T-helper 17 cell (primary cell): ENCODE measurements around the gene RBMS3. TPM values are rescaled to one million over a fixed set of nuclear protein-coding genes. Genes with fewer than 3 reads are reported as not detected.

Experiments used
- ATAC-seq: fragments of 150-1000 bp; cut with Tn5 transposase; 2 replicates; pipeline ENCODE4 v1.10.0; 2021; ENCODE audit warnings: mild to moderate bottlenecking, moderate library complexity
- DNase-seq, 3 donors: peaks; one replicate each; pipeline versions ENCODE4 v3.0.0 to v3.0.0-alpha.2; 2020 to 2021
- H3K9me3 ChIP-seq: one replicate; pipeline ENCODE4 v1.7.0; 2013; ENCODE audit warnings: low read length, mild to moderate bottlenecking; ENCODE audit not compliant: control insufficient read depth, poor library complexity, severe bottlenecking
- H3K27ac Mint-ChIP-seq: one replicate; pipeline ENCODE4 v1.8.0; 2022; ENCODE audit warnings: mild to moderate bottlenecking, moderate library complexity, mixed read lengths
- H3K27me3 Mint-ChIP-seq: one replicate; pipeline ENCODE4 v1.8.0; 2022; ENCODE audit warnings: mixed read lengths
- H3K36me3 Mint-ChIP-seq: one replicate; pipeline ENCODE4 v1.8.0; 2022; ENCODE audit warnings: low read depth, mixed read lengths
- H3K4me1 Mint-ChIP-seq: one replicate; pipeline ENCODE4 v1.8.0; 2022; ENCODE audit warnings: mild to moderate bottlenecking, mixed read lengths
- H3K4me3 Mint-ChIP-seq: one replicate; pipeline ENCODE4 v1.8.0; 2022; ENCODE audit warnings: mild to moderate bottlenecking, moderate library complexity, mixed read lengths
- total RNA-seq, 4 donors: library from RNA in 2 of 4; stranded (reverse) in 2 of 4; gene quantifications; one replicate each; pipeline ENCODE4 v1.2.3 and lab custom pipeline; 2022 to 2026

RBMS3 gene
- total RNA-seq, 2 donors from 2014 or later = 0.37 to 1.7 TPM

- Mint-ChIP-seq H3K4me3 (no peak overlapping the region), H3K27me3 (no peaks in the 10 kb centered on the region), H3K27ac (no peak overlapping the region), H3K4me1 (no peaks in the 10 kb centered on the region), H3K36me3 (no peaks in the 10 kb centered on the region)
- ATAC-seq (no peak), DNase-seq (no peak)
- H3K9me3 ChIP-seq = no peaks in the 10 kb centered on the region
These were observed 149.7 kb downstream of the RBMS3 start for GRCh38 chr3:29430558-29430971.

- H3K36me3 Mint-ChIP-seq = no peaks in the 10 kb centered on the region
- no peaks in the 10 kb centered on the region for H3K9me3 ChIP-seq
- no peak for ATAC-seq
- H3K4me3 Mint-ChIP-seq = no peak overlapping the region
- no peaks in the 10 kb centered on the region for H3K27me3 Mint-ChIP-seq
- DNase-seq = no peak
- H3K27ac Mint-ChIP-seq = no peak overlapping the region
- H3K4me1 Mint-ChIP-seq = no peaks in the 10 kb centered on the region
These were observed 155.9 kb downstream of the RBMS3 start for GRCh38 chr3:29436612-29437323.

- no peaks in the 10 kb centered on the region for H3K9me3 ChIP-seq
- H3K27me3 Mint-ChIP-seq = no peaks in the 10 kb centered on the region
- no peak overlapping the region for H3K4me3 Mint-ChIP-seq
- H3K36me3 Mint-ChIP-seq = no peaks in the 10 kb centered on the region
- ATAC-seq = no peak
- H3K27ac Mint-ChIP-seq = no peak overlapping the region
- H3K4me1 Mint-ChIP-seq = no peaks in the 10 kb centered on the region
- no peak for DNase-seq
These were observed 157.7 kb downstream of the RBMS3 start for GRCh38 chr3:29438580-29438979.

- H3K36me3 Mint-ChIP-seq = peaks cover 2% of the 10 kb centered on the region
- no peaks in the 10 kb centered on the region for H3K4me1 Mint-ChIP-seq
- no peak overlapping the region for H3K27ac Mint-ChIP-seq
- ATAC-seq (no peak), DNase-seq (no peak)
- no peaks in the 10 kb centered on the region for H3K9me3 ChIP-seq
- H3K27me3 Mint-ChIP-seq = no peaks in the 10 kb centered on the region
- H3K4me3 Mint-ChIP-seq = no peak overlapping the region
These were observed 159.8 kb downstream of the RBMS3 start for GRCh38 chr3:29440413-29441305.

GRCh38 chr3:29441422-29441821 lies 160.6 kb downstream of the RBMS3 start:
- no peaks in the 10 kb centered on the region for H3K27me3 Mint-ChIP-seq
- ATAC-seq (no peak), DNase-seq (no peak)
- H3K27ac Mint-ChIP-seq = no peak overlapping the region
- H3K36me3 Mint-ChIP-seq = peaks cover 2% of the 10 kb centered on the region
- no peaks in the 10 kb centered on the region for H3K4me1 Mint-ChIP-seq
- no peaks in the 10 kb centered on the region for H3K9me3 ChIP-seq
- no peak overlapping the region for H3K4me3 Mint-ChIP-seq

GRCh38 chr3:29447946-29448627 lies 167.2 kb downstream of the RBMS3 start:
- no peaks in the 10 kb centered on the region for H3K4me1 Mint-ChIP-seq
- no peak overlapping the region for H3K4me3 Mint-ChIP-seq
- peaks cover 2% of the 10 kb centered on the region for H3K36me3 Mint-ChIP-seq

GRCh38 chr3:29451920-29452319 lies 171.0 kb downstream of the RBMS3 start:
- ATAC-seq (no peak), DNase-seq (no peak)
- H3K4me1 Mint-ChIP-seq = no peaks in the 10 kb centered on the region
- no peak overlapping the region for H3K4me3 Mint-ChIP-seq
- no peaks in the 10 kb centered on the region for H3K9me3 ChIP-seq
- no peaks in the 10 kb centered on the region for H3K27me3 Mint-ChIP-seq
- H3K36me3 Mint-ChIP-seq = no peaks in the 10 kb centered on the region
- no peak overlapping the region for H3K27ac Mint-ChIP-seq

More at GRCh38 chr3:29447946-29448627, 167.2 kb downstream of the RBMS3 start:
- Mint-ChIP-seq H3K27me3 (no peaks in the 10 kb centered on the region), H3K27ac (no peak overlapping the region)
- ATAC-seq (no peak), DNase-seq (no peak)
- no peaks in the 10 kb centered on the region for H3K9me3 ChIP-seq

- Mint-ChIP-seq H3K4me1 (no peaks in the 10 kb centered on the region), H3K4me3 (no peak overlapping the region), H3K27ac (no peak overlapping the region), H3K27me3 (no peaks in the 10 kb centered on the region), H3K36me3 (no peaks in the 10 kb centered on the region)
- no peak for DNase-seq
- H3K9me3 ChIP-seq = no peaks in the 10 kb centered on the region
- no peak for ATAC-seq
These were observed 172.0 kb downstream of the RBMS3 start for GRCh38 chr3:29452934-29453283.

GRCh38 chr3:29453284-29454001 lies 172.6 kb downstream of the RBMS3 start:
- H3K4me3 Mint-ChIP-seq = no peak overlapping the region
- H3K4me1 Mint-ChIP-seq = no peaks in the 10 kb centered on the region
- no peaks in the 10 kb centered on the region for H3K36me3 Mint-ChIP-seq
- no peaks in the 10 kb centered on the region for H3K27me3 Mint-ChIP-seq
- no peak overlapping the region for H3K27ac Mint-ChIP-seq
- DNase-seq (no peak), ATAC-seq (no peak)
- no peaks in the 10 kb centered on the region for H3K9me3 ChIP-seq

- H3K27ac Mint-ChIP-seq = no peak overlapping the region
- no peaks in the 10 kb centered on the region for H3K9me3 ChIP-seq
- H3K4me1 Mint-ChIP-seq = no peaks in the 10 kb centered on the region
- no peak overlapping the region for H3K4me3 Mint-ChIP-seq
- DNase-seq (no peak), ATAC-seq (no peak)
- no peaks in the 10 kb centered on the region for H3K36me3 Mint-ChIP-seq
- no peaks in the 10 kb centered on the region for H3K27me3 Mint-ChIP-seq
These were observed 173.3 kb downstream of the RBMS3 start for GRCh38 chr3:29454161-29454611.

- no peak for DNase-seq
- no peaks in the 10 kb centered on the region for H3K9me3 ChIP-seq
- H3K4me3 Mint-ChIP-seq = no peak overlapping the region
- H3K36me3 Mint-ChIP-seq = no peaks in the 10 kb centered on the region
- H3K27ac Mint-ChIP-seq = no peak overlapping the region
- no peaks in the 10 kb centered on the region for H3K27me3 Mint-ChIP-seq
- ATAC-seq = no peak
- no peaks in the 10 kb centered on the region for H3K4me1 Mint-ChIP-seq
These were observed 176.0 kb downstream of the RBMS3 start for GRCh38 chr3:29456901-29457300.

GRCh38 chr3:29463304-29463703 lies 182.4 kb downstream of the RBMS3 start:
- no peak for DNase-seq
- no peak overlapping the region for H3K27ac Mint-ChIP-seq
- no peak for ATAC-seq
- H3K36me3 Mint-ChIP-seq = no peaks in the 10 kb centered on the region
- H3K9me3 ChIP-seq = no peaks in the 10 kb centered on the region
- no peaks in the 10 kb centered on the region for H3K27me3 Mint-ChIP-seq
- H3K4me3 Mint-ChIP-seq = no peak overlapping the region
- no peaks in the 10 kb centered on the region for H3K4me1 Mint-ChIP-seq

- Mint-ChIP-seq H3K36me3 (no peaks in the 10 kb centered on the region), H3K27me3 (no peaks in the 10 kb centered on the region), H3K4me3 (no peak overlapping the region), H3K27ac (no peak overlapping the region), H3K4me1 (no peaks in the 10 kb centered on the region)
- ATAC-seq = no peak
- no peak for DNase-seq
- H3K9me3 ChIP-seq = no peaks in the 10 kb centered on the region
These were observed 185.0 kb downstream of the RBMS3 start for GRCh38 chr3:29465836-29466235.
